Lung microvascular endothelial cell (primary cell): Measurements from ENCODE around the gene LTC4S. TPM values are rescaled to one million over a fixed set of nuclear protein-coding genes. Genes with fewer than 3 reads are reported as not detected.
"Not testable (repeated sequence)": the region's sequence is repeated elsewhere in the genome, so short reads cannot be mapped to it uniquely, and the experiment has no call there.

Source experiments
- DNase-seq, 2 donors: peaks; one replicate each; pipeline versions ENCODE4 v3.0.0 to v3.0.0-alpha.2; 2010; ENCODE audit warnings: low read depth in 2 of 2
- total RNA-seq: library from RNA; depleted of rRNA; stranded (reverse); fragments of >200 nt; gene quantifications from 2 replicates; pipeline ENCODE4 v1.2.1, GENCODE V29; 2014

LTC4S gene
- total RNA-seq, 1 donor from 2014 or later, result 0.79 TPM

GRCh38 chr5:179769271-179769670 lies 24.5 kb upstream of the LTC4S start:
- no peak for DNase-seq

GRCh38 chr5:179769796-179770195 lies 24.0 kb upstream of the LTC4S start:
- DNase-seq, result no peak

- DNase-seq, result no peak
These were observed 22.4 kb upstream of the LTC4S start for GRCh38 chr5:179771311-179771895.

GRCh38 chr5:179772351-179772750 lies 21.4 kb upstream of the LTC4S start:
- no peak for DNase-seq

GRCh38 chr5:179773686-179774040 lies 20.1 kb upstream of the LTC4S start:
- DNase-seq, result no peak

GRCh38 chr5:179774442-179774841 lies 19.3 kb upstream of the LTC4S start:
- DNase-seq, result no peak

GRCh38 chr5:179776411-179776938 lies 17.3 kb upstream of the LTC4S start:
- DNase-seq, result no peak

GRCh38 chr5:179777456-179777855 lies 16.3 kb upstream of the LTC4S start:
- DNase-seq, result no peak

GRCh38 chr5:179777909-179778308 lies 15.9 kb upstream of the LTC4S start:
- DNase-seq, result peak in 1 of 2 donors; percentile 42

GRCh38 chr5:179778591-179778990 lies 15.2 kb upstream of the LTC4S start:
- DNase-seq, result no peak

GRCh38 chr5:179779826-179780225 lies 14.0 kb upstream of the LTC4S start:
- no peak for DNase-seq

DNA sequence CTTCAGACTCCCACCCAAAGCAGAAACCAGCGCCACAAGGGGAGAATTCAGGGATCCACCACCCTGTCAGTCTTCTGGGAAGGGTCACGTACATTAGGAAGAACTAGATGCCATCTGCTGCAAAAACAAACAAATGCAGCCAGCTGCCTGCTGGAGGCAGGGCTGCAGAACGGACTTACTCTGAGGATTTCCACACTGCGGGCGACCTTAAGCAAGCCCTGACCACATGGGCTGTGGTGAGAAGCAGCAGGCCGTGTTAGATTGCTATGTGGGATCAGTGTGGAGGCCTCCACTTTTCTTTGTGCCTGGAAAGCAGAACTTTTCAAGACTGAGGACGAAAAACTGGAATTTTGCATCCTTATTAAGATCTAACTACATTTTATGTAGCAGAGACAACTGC lies 13.4 kb upstream of the LTC4S start:
- DNase-seq, result no peak

DNA sequence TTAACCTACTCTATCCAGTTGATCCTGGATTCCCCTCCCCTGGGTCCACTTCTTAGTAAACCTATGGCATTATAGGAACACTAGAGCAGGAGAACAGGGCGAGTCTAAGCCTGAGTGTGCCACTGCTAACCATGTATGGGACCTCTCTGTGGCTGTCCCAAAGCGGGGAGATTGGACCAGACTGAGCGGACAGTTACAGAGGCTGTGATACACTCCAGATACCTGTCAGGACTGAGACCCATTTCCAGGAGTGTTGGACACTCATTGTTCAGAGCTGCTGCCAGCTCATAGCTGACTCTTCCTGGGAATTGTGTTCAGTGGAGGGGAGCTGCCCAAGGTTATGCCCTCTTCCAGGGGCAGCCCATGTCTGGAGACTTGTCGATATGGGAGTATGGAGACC lies 11.9 kb upstream of the LTC4S start:
- DNase-seq, result no peak

DNA sequence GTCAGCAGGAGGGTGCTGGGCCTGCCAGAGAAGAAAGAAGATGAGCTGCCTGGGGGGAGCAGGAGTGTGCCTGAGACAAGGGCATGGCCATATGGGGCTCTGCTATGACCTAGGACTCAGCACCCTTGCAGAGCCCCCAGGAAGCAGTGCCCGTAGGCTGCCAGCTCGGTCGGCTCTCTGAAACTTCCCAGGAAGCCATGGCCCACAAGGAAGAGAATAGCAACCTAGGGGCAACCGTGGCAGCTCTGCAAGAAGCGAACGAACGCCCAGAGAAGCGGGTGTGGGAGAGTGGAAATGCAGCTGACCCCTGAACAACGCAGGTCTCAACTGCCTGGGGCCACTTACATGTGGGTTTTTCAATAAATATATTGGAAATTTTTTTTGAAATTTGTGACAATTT lies 10.7 kb upstream of the LTC4S start:
- DNase-seq, result no peak

DNA sequence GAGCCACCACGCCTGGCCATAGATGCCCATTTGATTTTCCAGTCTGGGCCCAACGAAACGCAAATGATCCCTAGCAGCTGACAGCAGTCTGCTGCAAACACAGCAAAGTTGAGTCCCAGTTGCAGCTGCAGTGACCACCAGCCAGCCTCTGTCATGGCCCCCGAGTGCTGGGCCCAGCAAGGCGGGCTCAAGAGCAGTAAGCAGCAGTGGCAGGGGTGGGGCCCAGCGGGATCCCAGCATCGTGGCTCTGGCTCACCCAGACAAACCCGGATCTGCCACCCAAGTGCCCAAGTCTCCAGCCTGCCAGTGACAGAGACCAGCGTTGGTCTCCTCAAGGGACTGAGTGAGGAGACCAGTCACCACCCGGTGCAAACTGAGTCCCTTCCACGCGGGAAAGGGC lies 6.9 kb upstream of the LTC4S start:
- DNase-seq, result no peak

- DNase-seq, result no peak
These were observed 5.5 kb upstream of the LTC4S start for GRCh38 chr5:179788193-179788854.

DNA sequence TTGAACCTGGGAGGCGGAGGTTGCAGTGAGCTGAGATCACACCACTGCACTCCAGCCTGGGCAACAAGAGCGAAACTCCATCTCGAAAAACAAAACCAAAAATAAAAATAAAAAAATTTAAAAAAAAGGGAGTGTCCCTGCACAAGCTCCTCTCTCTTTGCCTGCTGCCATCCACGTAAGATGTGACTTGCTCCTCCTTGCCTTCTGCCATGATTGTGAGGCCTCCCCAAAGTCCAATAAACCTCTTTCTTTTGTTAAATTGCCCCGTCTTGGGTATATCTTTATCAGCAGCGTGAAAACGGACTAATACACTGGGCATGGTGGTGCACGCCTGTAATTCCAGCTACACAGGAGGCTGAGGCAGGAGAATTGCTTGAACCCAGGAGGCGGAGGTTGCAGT lies 4.5 kb upstream of the LTC4S start:
- not testable (repeated sequence) for DNase-seq

DNA sequence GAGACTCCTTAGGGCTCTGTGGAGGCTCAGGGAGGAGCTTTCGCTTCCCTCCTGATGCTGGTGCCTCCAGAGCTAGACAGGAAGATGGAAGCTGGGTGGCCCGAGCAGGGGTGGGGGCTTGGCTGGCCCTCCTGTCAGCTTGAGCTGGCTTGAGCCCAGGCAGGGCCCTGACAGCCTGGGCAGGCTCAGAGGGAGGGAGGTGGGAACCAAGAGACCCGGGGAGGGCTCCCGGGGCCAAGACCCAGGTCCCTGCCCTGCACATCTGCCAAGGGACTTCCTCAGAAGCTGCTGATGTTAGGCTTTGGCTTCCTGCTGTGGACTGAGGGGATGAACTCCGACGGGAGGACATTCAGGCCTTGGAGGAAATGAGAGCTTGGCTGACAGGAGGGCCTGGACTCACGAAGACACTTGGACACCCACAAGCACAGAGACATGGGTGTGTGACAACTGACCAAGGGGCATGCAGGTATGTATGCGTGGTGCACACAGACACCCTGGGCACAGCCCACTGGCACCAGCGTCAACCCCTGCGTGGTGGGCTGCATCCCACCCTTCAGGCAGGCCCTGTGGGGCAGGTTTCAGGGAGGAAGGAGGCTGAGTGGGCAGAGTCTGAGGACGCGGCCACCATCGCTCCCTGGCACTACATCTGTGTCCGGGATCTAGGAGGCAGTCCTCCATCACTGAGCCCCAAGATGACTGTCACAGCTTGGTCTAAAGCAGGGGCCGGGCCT lies 1.7 kb upstream of the LTC4S start:
- no peak for DNase-seq

GRCh38 chr5:179792612-179793467 lies 946 bp upstream of the LTC4S start:
- DNase-seq, result no peak

- no peak for DNase-seq
These were observed 385 bp downstream of the LTC4S start for GRCh38 chr5:179794171-179794570.

GRCh38 chr5:179794575-179794974 lies 789 bp downstream of the LTC4S start:
- DNase-seq, result no peak
